Measurements from ENCODE around the gene CTIF.

Gene CTIF

GRCh38 chr18:48733643-48734253, 194.9 kb downstream of the CTIF start:
- Histone ChIP-seq H3K9me3 (ENCODE audit: insufficient read depth, low read length) (no peaks in the 10 kb centered on the region), H3K9ac (ENCODE audit: low read length) (no peak overlapping the region), H3F3A (ENCODE audit: insufficient read depth) (no peaks in the 10 kb centered on the region), H3K79me2 (ENCODE audit: insufficient read depth, low read length) (no peaks in the 10 kb centered on the region), H2AFZ (ENCODE audit: low read depth, low read length, severe bottlenecking) (no peak overlapping the region), H3K36me3 (ENCODE audit: low read length) (no peaks in the 10 kb centered on the region), H4K20me1 (ENCODE audit: low read depth, low read length) (no peaks in the 10 kb centered on the region), H3K4me3 (ENCODE audit: insufficient read depth, low read length, poor library complexity, severe bottlenecking) (no peak overlapping the region), H3K4me2 (ENCODE audit: low read depth, low read length, poor library complexity, severe bottlenecking) (no peak overlapping the region), H3K9me2 (replicated peaks; ENCODE audit: insufficient read depth, low read length) (no peaks in the 10 kb centered on the region), H3K27me3 (ENCODE audit: low read length) (no peaks in the 10 kb centered on the region), H3K27ac (ENCODE audit: low read depth, low read length) (no peak overlapping the region)
- no peak for TF ChIP-seq CTCF (IDR thresholded peaks at IDR 0.05; ENCODE audit: insufficient read depth, low read length, poor library complexity, severe bottlenecking)
- TF ChIP-seq EZH2phosphoT487 (conservative IDR thresholded peaks at IDR 0.05; ENCODE audit: low read length): no peak

GRCh38 chr18:48734460-48734859, 195.6 kb downstream of the CTIF start:
- Histone ChIP-seq H3K79me2 (ENCODE audit: insufficient read depth, low read length) (no peaks in the 10 kb centered on the region), H2AFZ (ENCODE audit: low read depth, low read length, severe bottlenecking) (no peak overlapping the region), H3K9me2 (replicated peaks; ENCODE audit: insufficient read depth, low read length) (no peaks in the 10 kb centered on the region), H3F3A (ENCODE audit: insufficient read depth) (no peaks in the 10 kb centered on the region), H3K27ac (ENCODE audit: low read depth, low read length) (no peak overlapping the region), H3K9me3 (ENCODE audit: insufficient read depth, low read length) (no peaks in the 10 kb centered on the region), H3K27me3 (ENCODE audit: low read length) (no peaks in the 10 kb centered on the region), H3K4me2 (ENCODE audit: low read depth, low read length, poor library complexity, severe bottlenecking) (no peak overlapping the region), H3K4me3 (ENCODE audit: insufficient read depth, low read length, poor library complexity, severe bottlenecking) (no peak overlapping the region), H3K9ac (ENCODE audit: low read length) (no peak overlapping the region), H4K20me1 (ENCODE audit: low read depth, low read length) (no peaks in the 10 kb centered on the region), H3K36me3 (ENCODE audit: low read length) (no peaks in the 10 kb centered on the region)
- TF ChIP-seq CTCF (IDR thresholded peaks at IDR 0.05; ENCODE audit: insufficient read depth, low read length, poor library complexity, severe bottlenecking) (no peak), EZH2phosphoT487 (conservative IDR thresholded peaks at IDR 0.05; ENCODE audit: low read length) (no peak)

DNA sequence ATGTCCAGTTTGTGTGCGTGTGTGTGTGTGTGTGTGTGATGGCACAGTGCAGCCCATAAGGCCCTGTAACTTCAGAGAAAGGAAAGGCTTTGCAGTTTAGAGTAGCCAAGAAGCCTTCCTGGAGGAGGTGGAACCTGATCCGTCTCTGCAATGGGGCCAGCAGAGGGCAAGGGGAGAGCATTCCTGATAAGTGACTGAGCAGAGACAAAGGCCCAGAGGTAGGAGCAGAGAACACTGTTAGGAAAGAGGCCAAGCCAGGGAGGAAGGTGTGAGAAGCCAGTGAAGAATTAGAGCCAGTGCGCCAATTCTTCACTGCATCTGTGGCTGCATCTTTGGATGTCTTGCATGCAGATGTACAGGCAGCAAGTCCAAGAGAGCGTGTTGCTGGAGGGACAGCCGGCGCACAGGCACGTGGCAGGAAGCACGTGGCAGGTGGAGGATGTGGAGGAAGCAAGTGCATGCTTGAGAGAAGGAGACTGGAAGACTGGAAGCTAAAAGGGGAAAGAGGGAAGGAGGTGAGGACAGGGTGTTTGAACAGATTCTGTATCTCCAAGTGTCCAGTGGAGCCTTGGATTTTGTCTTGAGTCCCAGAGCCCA, 196.3 kb downstream of the CTIF start:
- TF ChIP-seq CTCF (IDR thresholded peaks at IDR 0.05; ENCODE audit: insufficient read depth, low read length, poor library complexity, severe bottlenecking): no peak
- no peak for TF ChIP-seq EZH2phosphoT487 (conservative IDR thresholded peaks at IDR 0.05; ENCODE audit: low read length)
- H3K79me2 ChIP-seq (ENCODE audit: insufficient read depth, low read length): no peaks in the 10 kb centered on the region
- no peaks in the 10 kb centered on the region for H3K36me3 ChIP-seq (ENCODE audit: low read length)
- no peaks in the 10 kb centered on the region for H4K20me1 ChIP-seq (ENCODE audit: low read depth, low read length)
- no peaks in the 10 kb centered on the region for H3K27me3 ChIP-seq (ENCODE audit: low read length)
- H3F3A ChIP-seq (ENCODE audit: insufficient read depth): no peaks in the 10 kb centered on the region
- H3K9me2 ChIP-seq (replicated peaks; ENCODE audit: insufficient read depth, low read length): no peaks in the 10 kb centered on the region
- H2AFZ ChIP-seq (ENCODE audit: low read depth, low read length, severe bottlenecking): no peak overlapping the region
- no peak overlapping the region for H3K4me3 ChIP-seq (ENCODE audit: insufficient read depth, low read length, poor library complexity, severe bottlenecking)
- no peak overlapping the region for H3K4me2 ChIP-seq (ENCODE audit: low read depth, low read length, poor library complexity, severe bottlenecking)
- no peaks in the 10 kb centered on the region for H3K9me3 ChIP-seq (ENCODE audit: insufficient read depth, low read length)
- H3K27ac ChIP-seq (ENCODE audit: low read depth, low read length): no peak overlapping the region
- H3K9ac ChIP-seq (ENCODE audit: low read length): no peak overlapping the region
